GM21423 (cell line): ENCODE results near the gene COL9A3.

Source experiments
- ATAC-seq: cut with Tn5 transposase; IDR thresholded peaks from one replicate; pipeline ENCODE4 v1.9.1; 2021; ENCODE audit warnings: mild to moderate bottlenecking, moderate library complexity; ENCODE audit not compliant: unreplicated experiment

The COL9A3 gene

GRCh38 chr20:62809530-62810428 lies 7.1 kb upstream of the COL9A3 start:
- no peak for ATAC-seq

GRCh38 chr20:62811320-62811719 lies 5.5 kb upstream of the COL9A3 start:
- no peak for ATAC-seq

GRCh38 chr20:62811720-62812119 lies 5.1 kb upstream of the COL9A3 start:
- no peak for ATAC-seq

DNA sequence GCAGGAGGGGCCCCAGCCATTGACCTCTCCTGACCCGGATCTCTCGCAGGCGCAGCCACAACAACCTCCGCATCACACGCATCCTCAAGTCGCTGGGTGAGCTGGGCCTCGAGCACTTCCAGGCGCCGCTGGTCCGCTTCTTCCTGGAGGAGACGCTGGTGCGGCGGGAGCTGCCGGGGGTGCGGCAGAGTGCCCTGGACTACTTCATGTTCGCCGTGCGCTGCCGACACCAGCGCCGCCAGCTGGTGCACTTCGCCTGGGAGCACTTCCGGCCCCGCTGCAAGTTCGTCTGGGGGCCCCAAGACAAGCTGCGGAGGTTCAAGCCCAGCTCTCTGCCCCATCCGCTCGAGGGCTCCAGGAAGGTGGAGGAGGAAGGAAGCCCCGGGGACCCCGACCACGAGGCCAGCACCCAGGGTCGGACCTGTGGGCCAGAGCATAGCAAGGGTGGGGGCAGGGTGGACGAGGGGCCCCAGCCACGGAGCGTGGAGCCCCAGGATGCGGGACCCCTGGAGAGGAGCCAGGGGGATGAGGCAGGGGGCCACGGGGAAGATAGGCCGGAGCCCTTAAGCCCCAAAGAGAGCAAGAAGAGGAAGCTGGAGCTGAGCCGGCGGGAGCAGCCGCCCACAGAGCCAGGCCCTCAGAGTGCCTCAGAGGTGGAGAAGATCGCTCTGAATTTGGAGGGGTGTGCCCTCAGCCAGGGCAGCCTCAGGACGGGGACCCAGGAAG lies 4.5 kb upstream of the COL9A3 start:
- ATAC-seq: no peak

- no peak for ATAC-seq
These were observed 4.0 kb upstream of the COL9A3 start for GRCh38 chr20:62812907-62813200.

GRCh38 chr20:62813588-62813987 lies 3.3 kb upstream of the COL9A3 start:
- ATAC-seq: no peak

GRCh38 chr20:62814060-62814708 lies 2.7 kb upstream of the COL9A3 start:
- no peak for ATAC-seq

- no peak for ATAC-seq
These were observed 2.2 kb upstream of the COL9A3 start for GRCh38 chr20:62814709-62815065.

GRCh38 chr20:62815066-62815991 lies 1.5 kb upstream of the COL9A3 start:
- ATAC-seq: no peak

GRCh38 chr20:62816031-62816883 lies 593 bp upstream of the COL9A3 start:
- ATAC-seq: no peak

GRCh38 chr20:62817975-62818591 lies 1.2 kb downstream of the COL9A3 start:
- ATAC-seq: no peak

- no peak for ATAC-seq
These were observed 2.0 kb downstream of the COL9A3 start for GRCh38 chr20:62818592-62819493.

DNA sequence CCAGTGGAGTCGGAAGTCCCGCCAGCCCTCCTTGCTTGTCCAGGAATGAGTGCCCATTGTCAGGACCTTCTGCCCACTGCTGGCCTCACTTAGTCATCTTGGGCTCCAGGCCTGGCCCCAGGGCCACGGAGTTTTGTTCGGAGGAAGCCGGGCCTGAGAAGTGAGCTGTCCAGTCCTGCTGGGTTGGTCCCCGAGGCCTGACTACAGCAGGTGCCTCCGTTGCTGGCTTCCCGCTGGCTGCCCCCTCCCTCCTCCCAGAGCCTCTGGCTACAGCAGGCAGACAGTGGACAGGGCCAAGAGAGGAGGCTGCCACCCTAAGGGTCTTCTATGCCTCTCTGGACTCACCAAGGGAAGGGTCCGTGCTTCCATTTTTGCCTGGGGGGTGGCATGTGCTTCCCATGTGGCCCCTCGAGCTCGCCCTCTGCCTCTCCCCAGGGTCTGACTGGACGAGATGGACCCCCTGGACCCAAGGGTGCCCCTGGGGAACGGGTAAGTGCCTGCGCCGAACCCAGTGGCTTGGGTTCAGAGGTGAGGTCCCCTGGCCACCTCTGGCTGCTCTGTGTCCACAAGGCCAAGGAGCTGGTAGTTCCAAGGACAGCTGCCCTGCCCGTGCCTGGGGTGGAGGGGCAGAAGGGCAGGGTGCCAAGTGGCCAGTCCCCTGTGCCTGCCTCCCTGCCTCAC lies 2.8 kb downstream of the COL9A3 start:
- no peak for ATAC-seq

DNA sequence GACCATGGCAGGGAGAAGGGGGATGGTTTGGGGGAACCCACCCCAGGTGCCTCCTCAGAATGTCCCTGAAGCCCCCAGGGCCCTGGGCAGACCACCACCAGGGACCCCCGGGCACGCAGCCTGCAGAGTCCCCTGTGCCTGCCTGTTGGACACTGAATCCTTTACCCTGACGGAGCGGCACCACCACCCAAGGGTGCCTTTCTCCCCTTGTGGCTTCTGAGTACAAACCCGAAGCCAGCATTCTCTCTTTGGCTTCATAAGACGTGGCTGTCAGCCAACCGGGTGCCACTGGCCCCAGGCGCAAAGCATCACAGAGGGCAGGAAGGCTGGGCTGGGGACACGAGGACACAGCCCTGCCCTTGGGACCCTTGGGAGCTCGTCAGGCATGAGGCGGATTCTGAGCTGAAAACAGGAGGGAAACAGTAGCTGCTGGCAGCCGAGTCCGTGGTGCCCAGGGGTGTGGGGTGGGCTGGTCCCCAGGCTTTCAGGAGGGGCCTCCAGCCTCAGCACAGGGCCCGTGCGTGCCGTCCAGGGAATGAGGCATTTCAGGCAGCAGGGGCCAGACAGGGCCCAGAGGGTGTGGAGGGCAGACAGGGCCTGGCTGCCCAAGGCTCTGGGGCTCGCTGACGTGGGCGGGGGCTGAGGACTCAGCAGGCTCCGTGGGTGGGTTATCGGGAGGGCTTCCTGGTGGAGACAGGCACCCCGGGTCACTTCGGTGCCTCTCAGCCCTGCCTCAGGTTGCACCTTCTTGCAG lies 3.5 kb downstream of the COL9A3 start:
- no peak for ATAC-seq

GRCh38 chr20:62820962-62821725 lies 4.3 kb downstream of the COL9A3 start:
- ATAC-seq: no peak

GRCh38 chr20:62821726-62822210 lies 4.9 kb downstream of the COL9A3 start:
- ATAC-seq: no peak
